GM19455 (cell line): ENCODE data around the gene HDGFL2.

ENCODE experiments used
- ATAC-seq: cut with Tn5 transposase; IDR thresholded peaks from one replicate; pipeline ENCODE4 v1.9.1; 2021; ENCODE audit not compliant: unreplicated experiment

The HDGFL2 gene

GRCh38 chr19:4444765-4445741 lies 27.0 kb upstream of the HDGFL2 start:
- no peak for ATAC-seq

DNA sequence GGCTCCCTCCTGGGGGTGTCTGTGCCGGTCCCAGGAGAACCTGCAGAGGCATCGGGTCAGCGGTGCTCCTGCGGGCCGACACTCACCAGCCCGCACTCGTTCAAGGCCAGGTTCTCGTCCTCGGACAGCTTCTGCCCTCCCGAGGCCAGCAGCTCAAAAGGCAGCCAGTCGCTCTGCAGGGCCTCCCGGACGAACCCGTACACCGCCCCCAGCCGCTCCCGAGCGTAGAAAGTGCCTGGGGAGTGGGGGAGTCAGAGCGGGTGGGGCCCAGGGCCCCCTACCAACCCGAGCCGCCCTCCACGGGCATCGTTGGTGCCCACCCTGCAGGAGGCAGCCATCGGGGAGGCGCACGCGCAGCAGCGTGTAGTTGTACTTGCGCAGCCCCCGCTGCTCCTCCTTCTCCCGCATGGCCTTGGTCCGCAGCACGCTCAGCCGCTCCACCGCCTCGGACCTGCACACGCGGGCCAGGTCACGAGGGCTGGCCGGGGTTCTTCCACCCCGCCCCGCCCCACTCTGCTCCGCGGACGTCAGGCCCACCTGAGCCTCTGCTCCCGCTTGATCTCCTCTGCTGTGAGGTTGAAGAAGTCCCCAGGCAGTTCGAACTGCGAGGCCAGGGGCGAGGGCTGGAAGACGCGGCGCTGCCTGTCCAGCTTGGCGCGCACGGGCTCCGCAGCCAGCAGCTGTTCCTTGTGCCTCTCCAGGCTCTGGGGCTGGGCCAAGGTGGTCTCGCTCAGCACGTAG lies 26.0 kb upstream of the HDGFL2 start:
- no peak for ATAC-seq

DNA sequence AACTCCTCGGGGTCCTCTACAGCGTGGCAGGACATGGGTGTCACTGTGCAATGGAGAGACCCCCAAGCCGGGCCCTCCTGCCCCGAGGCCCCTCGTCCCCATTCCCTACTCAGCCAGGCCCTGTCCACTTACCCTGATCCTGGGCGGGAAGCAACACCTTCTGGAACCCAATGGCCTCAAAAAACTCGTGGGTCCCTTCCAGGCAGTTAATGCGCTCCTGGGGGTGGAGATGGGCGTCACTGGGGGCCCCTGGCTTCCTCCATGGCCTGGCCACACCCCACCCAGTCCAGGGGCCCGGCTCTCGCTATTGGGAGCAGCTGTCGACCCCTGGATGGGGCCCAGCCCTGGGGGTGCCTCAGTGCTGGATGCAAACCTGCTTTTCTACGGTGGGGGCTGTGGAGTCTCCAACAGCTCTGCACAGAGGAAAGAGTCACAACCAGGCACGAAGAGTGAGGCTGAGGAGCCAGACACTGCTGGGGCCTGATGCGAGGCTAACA lies 25.3 kb upstream of the HDGFL2 start:
- no peak for ATAC-seq

- ATAC-seq, result no peak
Measured at GRCh38 chr19:4447327-4448146, 24.6 kb upstream of the HDGFL2 start.

DNA sequence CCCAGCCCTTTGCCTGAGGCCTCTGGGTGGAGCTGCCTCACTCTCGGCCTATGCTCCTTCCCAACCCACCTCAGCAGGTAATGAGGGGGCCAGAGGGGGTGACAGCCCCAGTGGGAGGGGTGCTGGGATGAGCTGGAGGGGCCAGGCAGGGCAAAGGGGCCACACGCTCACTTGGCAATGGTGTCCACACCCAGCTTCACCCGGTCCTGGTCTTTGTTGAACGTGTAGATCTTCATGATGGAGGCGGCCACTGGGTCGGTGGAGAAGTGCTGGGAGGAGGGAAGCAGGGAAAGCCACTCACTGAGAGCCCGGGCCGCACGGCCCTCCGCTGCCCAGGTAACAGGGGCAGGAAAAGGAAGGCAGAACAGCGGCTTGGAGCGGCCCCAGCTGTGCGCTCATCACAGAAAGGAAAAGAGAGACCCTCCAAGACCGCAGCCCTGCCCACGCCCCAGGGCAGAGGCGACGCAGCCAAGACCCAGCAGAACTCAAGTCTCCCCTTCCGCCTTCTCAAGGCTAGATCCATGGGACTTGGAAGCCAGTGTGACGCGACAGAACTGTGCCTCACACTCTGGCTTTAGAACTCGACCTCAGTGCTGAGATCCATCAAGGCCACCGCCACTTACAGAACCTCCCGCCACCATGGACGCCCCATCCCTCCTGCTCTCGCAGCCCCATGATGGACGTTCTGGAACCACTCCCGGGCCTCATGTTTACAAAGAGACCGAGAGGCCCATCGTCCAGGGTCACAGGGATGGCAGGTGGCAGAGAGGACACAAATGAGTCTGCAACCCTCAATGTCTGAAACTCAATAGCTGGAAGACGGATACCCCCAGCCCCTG lies 23.7 kb upstream of the HDGFL2 start:
- ATAC-seq, result no peak

DNA sequence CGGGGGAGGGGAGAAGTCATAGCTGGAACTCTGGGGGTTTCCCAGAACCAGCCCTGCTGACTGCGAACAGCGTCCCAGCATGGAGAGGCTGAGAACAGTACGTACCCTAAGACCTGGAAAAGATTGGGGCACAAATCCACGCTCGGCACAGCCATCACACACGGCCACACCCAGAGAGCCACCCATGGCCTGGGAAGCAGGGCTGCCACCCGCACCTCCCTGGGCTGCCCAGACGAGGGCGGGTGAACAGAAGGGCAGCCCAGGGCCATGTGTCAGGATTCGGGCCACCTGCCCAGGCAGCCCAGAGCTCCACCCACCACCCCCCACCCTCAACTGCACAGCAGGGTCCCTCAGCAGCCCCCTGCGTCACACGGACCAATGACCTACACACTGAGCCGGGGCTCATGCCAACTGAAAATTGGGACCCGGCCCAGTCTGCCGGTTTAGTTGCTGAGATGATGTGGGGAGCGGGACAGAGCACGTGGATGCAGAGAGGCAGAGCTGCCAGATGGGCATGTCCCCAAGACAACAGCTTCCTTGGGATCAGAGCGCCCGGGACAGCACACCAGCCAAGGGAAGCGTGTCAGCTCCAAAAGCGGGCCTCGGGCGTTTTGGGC lies 23.0 kb upstream of the HDGFL2 start:
- ATAC-seq, result no peak

GRCh38 chr19:4449639-4450028 lies 22.5 kb upstream of the HDGFL2 start:
- ATAC-seq, result no peak

GRCh38 chr19:4452230-4452990 lies 19.7 kb upstream of the HDGFL2 start:
- ATAC-seq, result no peak

GRCh38 chr19:4453232-4454179 lies 18.6 kb upstream of the HDGFL2 start:
- ATAC-seq, result no peak

GRCh38 chr19:4454747-4455718 lies 17.1 kb upstream of the HDGFL2 start:
- no peak for ATAC-seq

DNA sequence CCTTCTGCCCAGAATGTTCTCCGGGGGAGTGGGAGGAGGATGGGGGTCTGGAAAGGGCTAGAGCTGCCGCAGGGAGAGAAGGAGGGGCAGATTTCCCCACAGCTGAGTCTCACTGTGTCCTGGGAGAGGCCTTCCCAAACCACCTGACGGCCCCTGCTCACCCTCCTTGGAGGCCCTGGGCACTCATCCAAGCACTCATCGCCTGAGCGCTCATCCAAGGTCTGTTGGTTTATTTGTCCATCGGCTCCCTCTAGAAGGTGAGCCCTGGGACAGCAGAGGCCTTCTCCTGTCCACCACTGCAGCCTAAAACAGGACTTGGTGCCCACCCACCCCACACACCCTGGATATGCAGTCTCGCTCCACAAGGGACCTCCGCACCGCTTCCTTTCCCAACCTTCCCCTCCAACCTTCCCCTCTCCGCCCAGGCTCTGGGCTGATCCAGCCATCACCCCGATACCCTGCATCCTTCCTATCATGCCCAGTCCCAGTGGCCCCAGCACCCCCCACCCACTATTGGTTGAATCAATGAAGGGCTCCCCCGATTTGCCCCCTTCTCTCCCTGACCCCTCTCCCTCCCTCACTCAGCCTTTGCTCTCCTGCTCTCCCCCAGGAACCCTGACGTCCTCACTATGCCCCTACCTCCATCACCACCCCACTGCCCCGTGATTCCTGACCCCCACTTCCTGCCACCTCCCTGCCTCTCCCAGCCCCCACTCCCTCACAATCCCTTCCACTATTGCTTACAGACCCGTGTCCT lies 16.2 kb upstream of the HDGFL2 start:
- ATAC-seq, result no peak

- ATAC-seq, result no peak
Measured at GRCh38 chr19:4456476-4456842, 15.6 kb upstream of the HDGFL2 start.

DNA sequence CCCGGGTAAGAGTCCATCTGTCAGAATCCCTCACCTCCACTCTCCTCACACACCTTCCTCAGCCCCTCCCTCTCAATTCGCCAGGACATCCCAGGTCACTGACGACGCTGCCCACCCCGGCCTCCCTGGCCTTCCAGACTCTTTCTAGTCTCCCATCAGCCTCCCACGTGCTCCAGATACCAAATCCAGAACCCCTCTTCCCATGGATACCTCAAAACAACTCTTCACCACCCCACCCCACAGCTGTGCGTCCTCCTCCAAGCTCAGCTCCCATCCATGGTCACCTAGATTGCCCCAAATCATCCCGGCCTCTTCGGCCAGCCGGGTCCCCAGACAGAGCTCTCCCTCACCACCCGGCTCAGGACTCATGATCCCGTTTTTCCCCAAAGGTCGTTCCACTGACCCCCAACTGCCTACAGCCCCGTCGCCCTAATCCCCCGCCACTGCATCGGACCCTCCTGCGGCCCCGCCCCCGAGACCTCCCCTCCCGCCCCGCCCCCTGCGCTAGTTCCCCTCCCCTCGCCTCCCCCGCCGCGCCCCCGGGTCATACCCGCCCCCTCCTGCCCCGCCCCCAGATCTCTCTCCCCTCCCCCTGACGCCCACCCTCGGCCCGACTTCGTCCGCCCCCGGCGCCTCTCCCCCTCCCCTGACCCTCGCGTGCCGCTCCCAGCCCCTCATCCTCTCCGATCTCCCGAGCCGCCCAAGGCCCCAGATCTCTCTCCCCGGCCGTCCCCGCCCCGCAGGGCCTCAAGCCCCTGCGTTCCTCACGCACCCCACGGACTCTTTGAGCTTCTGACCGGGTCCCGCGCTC lies 15.0 kb upstream of the HDGFL2 start:
- ATAC-seq, result peak; percentile 9

- ATAC-seq, result peak; percentile 88
Measured at GRCh38 chr19:4457654-4458395, 14.3 kb upstream of the HDGFL2 start, which contains the start of gene UBXN6. UBXN6 (minus strand) TSS chr19:4457794; CDS start chr19:4457697, 97 bp downstream.
